GM12892 (cell line): ENCODE data around the gene PRRC2B.
A peak's percentile ranks its signal among the peaks of the same experiment; 100 is the strongest.

ENCODE experiments used
- DNase-seq: peaks from one replicate; pipeline ENCODE4 v3.0.0; 2011; ENCODE audit not compliant: insufficient read length
- FAIRE-seq: peaks from 2 replicates; lab custom pipeline; 2011; peaks lifted over from hg19 to GRCh38; lab: Jason Lieb, UNC
- POLR2A ChIP-seq: IDR thresholded peaks from 2 replicates; pipeline ENCODE4 v1.6.1; 2011; ENCODE audit warnings: low read depth, low read length, control low read depth
- POLR2AphosphoS5 ChIP-seq: IDR thresholded peaks from 2 replicates; pipeline ENCODE4 v1.6.1; 2011; ENCODE audit warnings: low read depth, low read length, control low read depth
- TAF1 ChIP-seq: IDR thresholded peaks from 2 replicates; pipeline ENCODE4 v1.6.1; 2011; ENCODE audit warnings: low read depth, mild to moderate bottlenecking, control low read depth, low read length, borderline replicate concordance

The PRRC2B gene

GRCh38 chr9:131418143-131419025 is 24.5 kb downstream of the PRRC2B start:
- DNase-seq = no peak
- FAIRE-seq = no peak
- no peak for TF ChIP-seq TAF1
- TF ChIP-seq POLR2AphosphoS5 = no peak
- TF ChIP-seq POLR2A = no peak

- no peak for TF ChIP-seq POLR2AphosphoS5
- peak; percentile 10; the same call in 1 of the 2 replicates for TF ChIP-seq POLR2A
- DNase-seq (no peak), FAIRE-seq (no peak)
These were observed 25.2 kb downstream of the PRRC2B start for GRCh38 chr9:131419026-131419614.

GRCh38 chr9:131419716-131420115 is 25.8 kb downstream of the PRRC2B start:
- TF ChIP-seq POLR2A (peak; percentile 3; the same call in 1 of the 2 replicates), TAF1 (no peak), POLR2AphosphoS5 (no peak)
- FAIRE-seq = no peak
- no peak for DNase-seq

GRCh38 chr9:131420980-131421624 is 27.2 kb downstream of the PRRC2B start:
- FAIRE-seq = no peak
- DNase-seq = no peak
- TF ChIP-seq POLR2AphosphoS5 = no peak
- no peak for TF ChIP-seq POLR2A
- TF ChIP-seq TAF1 = no peak

- FAIRE-seq = no peak
- no peak for DNase-seq
- TF ChIP-seq TAF1 (no peak), POLR2A (no peak), POLR2AphosphoS5 (no peak)
These were observed 27.8 kb downstream of the PRRC2B start for GRCh38 chr9:131421691-131422090.

GRCh38 chr9:131422241-131422792 is 28.4 kb downstream of the PRRC2B start:
- TF ChIP-seq POLR2A = no peak
- no peak for TF ChIP-seq POLR2AphosphoS5
- TF ChIP-seq TAF1 = no peak
- no peak for DNase-seq
- no peak for FAIRE-seq

GRCh38 chr9:131423171-131423581 is 29.3 kb downstream of the PRRC2B start:
- TF ChIP-seq TAF1 (no peak), POLR2AphosphoS5 (no peak), POLR2A (no peak)
- FAIRE-seq = no peak
- no peak for DNase-seq

GRCh38 chr9:131426545-131426944 is 32.7 kb downstream of the PRRC2B start:
- no peak for FAIRE-seq
- TF ChIP-seq TAF1 (no peak), POLR2AphosphoS5 (no peak), POLR2A (no peak)
- no peak for DNase-seq

- DNase-seq (no peak), FAIRE-seq (no peak)
These were observed 35.5 kb downstream of the PRRC2B start for GRCh38 chr9:131429121-131430012.

GRCh38 chr9:131432050-131432449 is 38.2 kb downstream of the PRRC2B start:
- DNase-seq = no peak
- TF ChIP-seq POLR2AphosphoS5 = no peak
- no peak for TF ChIP-seq POLR2A
- no peak for TF ChIP-seq TAF1
- FAIRE-seq = no peak

More at GRCh38 chr9:131429121-131430012, 35.5 kb downstream of the PRRC2B start:
- TF ChIP-seq POLR2A (no peak), POLR2AphosphoS5 (no peak), TAF1 (no peak)

GRCh38 chr9:131432597-131433301 is 38.9 kb downstream of the PRRC2B start:
- DNase-seq = no peak

More at GRCh38 chr9:131432597-131433301, 38.9 kb downstream of the PRRC2B start:
- no peak for TF ChIP-seq POLR2A
- no peak for TF ChIP-seq POLR2AphosphoS5
- TF ChIP-seq TAF1 = no peak
- FAIRE-seq = no peak
